HFFc6 (cell line): ENCODE data around the gene NOP58. TPM values are rescaled to one million over a fixed set of nuclear protein-coding genes. Genes with fewer than 3 reads are reported as not detected.

ENCODE experiments used
- DNase-seq: peaks from one replicate; pipeline ENCODE4 v3.0.0-alpha.2; 2018
- H3K27ac Mint-ChIP-seq: 2 replicates; pipeline ENCODE4 v1.8.0; 2020; ENCODE audit warnings: mild to moderate bottlenecking, mixed read lengths
- H3K27me3 Mint-ChIP-seq: 2 replicates; pipeline ENCODE4 v1.8.0; 2021; ENCODE audit warnings: mild to moderate bottlenecking, moderate library complexity, mixed read lengths; ENCODE audit not compliant: insufficient read depth
- H3K36me3 Mint-ChIP-seq: 2 replicates; pipeline ENCODE4 v1.8.0; 2021; ENCODE audit warnings: low read depth, mixed read lengths
- H3K4me1 Mint-ChIP-seq: 2 replicates; pipeline ENCODE4 v1.8.0; 2020; ENCODE audit warnings: low read depth, mixed read lengths
- H3K4me3 Mint-ChIP-seq: 2 replicates; pipeline ENCODE4 v1.8.0; 2020; ENCODE audit warnings: mild to moderate bottlenecking, moderate library complexity, mixed read lengths
- H3K9me3 Mint-ChIP-seq: 2 replicates; pipeline ENCODE4 v1.8.0; 2020; ENCODE audit warnings: mild to moderate bottlenecking, mixed read lengths
- CTCF ChIP-seq: fragments of 200-600 bp; sonication (generic); IDR thresholded peaks from 2 replicates; pipeline ENCODE4 v1.5.0; 2021; ENCODE audit warnings: antibody characterized with exemption, mild to moderate bottlenecking
- total RNA-seq, 6 experiments: library from RNA; stranded (reverse); fragmentation: NEBNext Ultra II Directional; extraction: Animal tissue kit (Norgen Biotek cat#: 25700); gene quantifications; 2 replicates in 1 of 6; 3 replicates in 5 of 6; pipeline ENCODE4 v1.2.3, GENCODE V29; 2021

NOP58 gene
- total RNA-seq, 6 experiments from 2014 or later, result 50.2 to 61.9 (median 57.0) TPM

GRCh38 chr2:202327858-202328257 lies 62.3 kb downstream of the NOP58 start:
- no peak overlapping the region for H3K4me3 Mint-ChIP-seq
- peaks cover 16% of the 10 kb centered on the region; the same call in 1 of the 2 replicates for H3K36me3 Mint-ChIP-seq
- no peak for TF ChIP-seq CTCF
- H3K9me3 Mint-ChIP-seq, result no peaks in the 10 kb centered on the region
- peaks cover 13% of the 10 kb centered on the region for H3K4me1 Mint-ChIP-seq
- no peaks in the 10 kb centered on the region; the same call in 1 of the 2 replicates for H3K27me3 Mint-ChIP-seq
- H3K27ac Mint-ChIP-seq, result no peak overlapping the region
- DNase-seq, result no peak

GRCh38 chr2:202335791-202336467 lies 70.4 kb downstream of the NOP58 start:
- H3K27ac Mint-ChIP-seq, result peak overlapping the region; percentile 38
- H3K4me1 Mint-ChIP-seq, result peaks cover 29% of the 10 kb centered on the region
- H3K9me3 Mint-ChIP-seq, result no peaks in the 10 kb centered on the region
- DNase-seq, result no peak
- H3K36me3 Mint-ChIP-seq, result no peaks in the 10 kb centered on the region
- no peak overlapping the region for H3K4me3 Mint-ChIP-seq
- H3K27me3 Mint-ChIP-seq, result peaks cover 2% of the 10 kb centered on the region; the same call in 1 of the 2 replicates
- no peak for TF ChIP-seq CTCF

- no peak overlapping the region for H3K27ac Mint-ChIP-seq
- no peaks in the 10 kb centered on the region for H3K9me3 Mint-ChIP-seq
- DNase-seq, result no peak
These were observed 71.6 kb downstream of the NOP58 start for GRCh38 chr2:202337151-202337550.

GRCh38 chr2:202337706-202338346 lies 72.3 kb downstream of the NOP58 start:
- no peak for TF ChIP-seq CTCF
- Mint-ChIP-seq H3K4me3 (no peak overlapping the region), H3K36me3 (no peaks in the 10 kb centered on the region), H3K4me1 (peaks cover 29% of the 10 kb centered on the region), H3K27me3 (peaks cover 2% of the 10 kb centered on the region; the same call in 1 of the 2 replicates), H3K9me3 (no peaks in the 10 kb centered on the region), H3K27ac (no peak overlapping the region; the same call in 1 of the 2 replicates)
- no peak for DNase-seq

More at GRCh38 chr2:202337151-202337550, 71.6 kb downstream of the NOP58 start:
- no peak overlapping the region for H3K4me3 Mint-ChIP-seq
- TF ChIP-seq CTCF, result no peak
- no peaks in the 10 kb centered on the region for H3K36me3 Mint-ChIP-seq
- H3K27me3 Mint-ChIP-seq, result peaks cover 2% of the 10 kb centered on the region; the same call in 1 of the 2 replicates
- H3K4me1 Mint-ChIP-seq, result peaks cover 29% of the 10 kb centered on the region

- no peak overlapping the region for H3K4me3 Mint-ChIP-seq
- H3K27me3 Mint-ChIP-seq, result peaks cover 2% of the 10 kb centered on the region; the same call in 1 of the 2 replicates
- no peaks in the 10 kb centered on the region for H3K36me3 Mint-ChIP-seq
- H3K9me3 Mint-ChIP-seq, result no peaks in the 10 kb centered on the region
- peak; percentile 53 for DNase-seq
- no peak for TF ChIP-seq CTCF
- peaks cover 33% of the 10 kb centered on the region for H3K4me1 Mint-ChIP-seq
- H3K27ac Mint-ChIP-seq, result peak overlapping the region; percentile 45
These were observed 73.7 kb downstream of the NOP58 start for GRCh38 chr2:202339071-202339870.
